HG03432 (cell line): ENCODE data around the gene FCRL4.
"Not testable (repeated sequence)": the region's sequence is repeated elsewhere in the genome, so short reads cannot be mapped to it uniquely, and the experiment has no call there.

Experiments used
- ATAC-seq: cut with Tn5 transposase; IDR thresholded peaks from one replicate; pipeline ENCODE4 v1.9.1; 2021; ENCODE audit warnings: mild to moderate bottlenecking, moderate library complexity; ENCODE audit not compliant: unreplicated experiment

The FCRL4 gene

GRCh38 chr1:157551694-157552693 lies 45.9 kb downstream of the FCRL4 start, which contains the start of gene FCRL5:
Gene FCRL5 (minus strand): TSS chr1:157552515. CDS start chr1:157552362, 153 bp downstream.
- peak; percentile 80 for ATAC-seq

- ATAC-seq, result not testable (repeated sequence)
These were observed 49.8 kb downstream of the FCRL4 start for GRCh38 chr1:157548081-157548480.

- no peak for ATAC-seq
These were observed 55.2 kb downstream of the FCRL4 start for GRCh38 chr1:157542676-157543075.

- ATAC-seq, result no peak
These were observed 57.0 kb downstream of the FCRL4 start for GRCh38 chr1:157540852-157541251.

GRCh38 chr1:157540160-157540748 lies 57.6 kb downstream of the FCRL4 start:
- no peak for ATAC-seq

- ATAC-seq, result no peak
These were observed 58.3 kb downstream of the FCRL4 start for GRCh38 chr1:157539568-157539967.

- ATAC-seq, result no peak
These were observed 65.3 kb downstream of the FCRL4 start for GRCh38 chr1:157532569-157532968.

- ATAC-seq, result peak; percentile 78
These were observed 74.0 kb downstream of the FCRL4 start for GRCh38 chr1:157523774-157524493.
